A172 (cell line): Measurements from ENCODE around the gene P2RY8. TPM values are rescaled to one million over a fixed set of nuclear protein-coding genes. Genes with fewer than 3 reads are reported as not detected.
"Not testable (repeated sequence)": the region's sequence is repeated elsewhere in the genome, so short reads cannot be mapped to it uniquely, and the experiment has no call there.

Source experiments
- DNase-seq: peaks from one replicate; pipeline ENCODE4 v3.0.0-alpha.2; 2015; ENCODE audit warnings: low spot score
- total RNA-seq: library from RNA; depleted of rRNA; stranded (reverse); fragments of >200 nt; shearing (Covaris generic); gene quantifications from 2 replicates; pipeline ENCODE4 v1.2.3, GENCODE V29; 2014

The P2RY8 gene
- total RNA-seq, 1 experiment from 2014 or later: not detected

DNA sequence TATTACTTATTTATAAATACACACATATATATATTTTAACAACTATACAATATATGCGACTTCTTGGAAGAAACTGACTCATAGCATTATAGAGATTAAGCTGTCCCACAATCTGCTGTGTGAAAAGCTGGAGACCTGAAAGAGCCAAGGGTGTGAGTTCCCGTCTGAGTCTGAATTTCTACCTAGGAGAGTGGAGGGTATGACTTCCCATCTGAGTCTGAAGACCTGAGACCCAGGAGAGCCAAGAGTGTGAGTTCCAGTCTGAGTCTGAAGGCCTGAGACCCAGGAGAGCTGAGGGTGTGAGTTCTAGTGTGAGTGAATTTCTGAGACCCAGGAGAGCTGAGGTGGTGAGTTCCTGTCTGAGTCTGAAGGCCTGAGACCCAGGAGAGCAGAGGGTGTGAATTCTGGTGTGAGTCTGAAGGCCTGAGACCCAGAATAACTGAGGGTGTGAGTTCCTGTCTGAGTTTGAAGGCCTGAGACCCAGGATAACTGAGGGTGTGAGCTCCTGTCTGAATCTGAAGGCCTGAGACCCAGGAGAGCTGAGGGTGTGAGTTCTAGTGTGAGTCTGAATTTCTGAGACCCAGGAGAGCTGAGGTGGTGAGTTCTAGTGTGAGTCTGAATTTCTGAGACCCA, 8.9 kb upstream of the P2RY8 start:
- DNase-seq: no peak

DNA sequence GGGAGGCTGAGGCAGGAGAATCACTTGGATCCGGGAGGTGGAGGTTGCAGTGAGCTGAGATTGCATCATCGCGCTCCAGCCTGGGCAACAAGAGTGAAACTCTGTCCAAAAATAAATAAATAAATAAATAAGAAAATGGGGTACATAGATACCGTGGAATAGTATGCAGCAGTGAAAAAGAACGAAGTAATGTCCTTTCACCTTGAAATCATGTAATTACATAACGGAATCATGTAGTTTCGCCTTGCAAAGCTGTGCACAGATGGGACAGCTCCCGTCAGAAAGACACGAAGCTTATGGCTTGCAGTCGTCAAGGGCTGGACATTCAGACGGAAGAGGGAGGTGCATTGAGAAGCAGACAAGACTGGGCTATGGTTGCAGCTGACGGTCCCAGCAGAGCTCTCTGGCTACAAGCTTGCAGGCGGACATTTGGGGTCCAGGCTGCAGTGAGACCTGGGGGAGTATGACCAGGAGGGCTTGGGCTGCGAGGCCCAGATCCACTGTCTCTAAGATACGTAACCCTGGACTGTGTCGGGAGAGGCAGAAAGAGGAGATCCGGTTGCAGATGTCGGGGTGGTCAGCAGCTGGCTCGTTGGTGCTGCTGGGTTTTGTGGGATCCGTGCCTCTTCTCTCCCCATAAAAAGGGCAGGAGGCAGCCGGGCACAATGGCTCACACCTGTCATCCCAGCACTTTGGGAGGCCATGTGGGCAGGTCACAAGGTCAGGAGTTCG, 6.2 kb upstream of the P2RY8 start:
- no peak for DNase-seq

DNA sequence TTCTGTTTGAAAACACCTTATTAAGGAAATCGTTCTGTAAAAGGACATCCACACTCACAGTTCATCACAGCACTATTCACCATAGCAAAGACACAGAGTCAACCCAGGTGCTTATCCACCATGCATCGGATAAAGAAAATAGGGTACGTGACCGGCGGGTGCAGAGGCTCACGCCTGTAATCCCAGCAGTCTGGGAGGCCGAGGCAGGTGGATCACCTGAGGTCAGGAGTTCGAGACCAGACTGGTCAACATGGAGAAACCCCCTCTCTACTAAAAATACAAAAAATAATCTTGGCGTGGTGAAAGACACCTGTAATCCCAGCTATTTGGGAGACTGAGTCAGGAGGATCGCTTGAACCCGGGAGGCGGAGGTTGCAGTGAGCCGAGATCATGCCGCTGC, 2.2 kb upstream of the P2RY8 start:
- not testable (repeated sequence) for DNase-seq

DNA sequence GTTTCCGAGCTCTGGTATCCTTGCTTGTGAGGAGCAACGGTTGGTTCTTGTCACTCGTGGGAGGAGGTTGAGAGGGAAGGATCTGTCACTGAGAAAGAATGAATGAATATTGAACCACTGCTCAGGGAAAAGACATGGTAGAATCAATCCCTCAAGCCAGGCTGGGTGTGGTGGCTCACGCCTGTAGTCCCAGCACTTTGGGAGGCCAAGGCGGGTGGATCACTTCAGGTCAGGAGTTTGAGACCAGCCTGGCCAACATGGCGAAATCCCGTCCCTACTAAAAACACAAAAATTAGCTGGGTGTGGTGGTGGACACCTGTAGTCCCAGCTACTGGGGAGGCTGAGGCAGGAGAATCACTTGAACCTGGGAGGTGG, 718 bp upstream of the P2RY8 start:
- not testable (repeated sequence) for DNase-seq

DNA sequence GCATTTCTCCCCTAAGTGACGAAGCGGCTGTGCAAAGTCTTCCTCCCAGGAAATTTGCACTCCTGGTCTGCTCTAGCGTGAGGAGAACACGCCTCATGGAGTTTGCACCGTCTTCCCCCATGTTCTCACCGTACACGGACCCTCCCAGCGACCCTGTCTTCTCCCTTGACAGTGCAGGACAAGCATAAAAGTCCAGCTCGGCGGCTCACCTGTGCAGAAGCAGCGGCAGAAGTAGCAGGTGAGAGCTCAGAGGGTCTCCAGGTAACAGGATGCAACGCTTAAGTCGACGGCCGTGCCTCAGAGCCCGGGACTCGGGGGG, 314 bp downstream of the P2RY8 start:
- DNase-seq: no peak

DNA sequence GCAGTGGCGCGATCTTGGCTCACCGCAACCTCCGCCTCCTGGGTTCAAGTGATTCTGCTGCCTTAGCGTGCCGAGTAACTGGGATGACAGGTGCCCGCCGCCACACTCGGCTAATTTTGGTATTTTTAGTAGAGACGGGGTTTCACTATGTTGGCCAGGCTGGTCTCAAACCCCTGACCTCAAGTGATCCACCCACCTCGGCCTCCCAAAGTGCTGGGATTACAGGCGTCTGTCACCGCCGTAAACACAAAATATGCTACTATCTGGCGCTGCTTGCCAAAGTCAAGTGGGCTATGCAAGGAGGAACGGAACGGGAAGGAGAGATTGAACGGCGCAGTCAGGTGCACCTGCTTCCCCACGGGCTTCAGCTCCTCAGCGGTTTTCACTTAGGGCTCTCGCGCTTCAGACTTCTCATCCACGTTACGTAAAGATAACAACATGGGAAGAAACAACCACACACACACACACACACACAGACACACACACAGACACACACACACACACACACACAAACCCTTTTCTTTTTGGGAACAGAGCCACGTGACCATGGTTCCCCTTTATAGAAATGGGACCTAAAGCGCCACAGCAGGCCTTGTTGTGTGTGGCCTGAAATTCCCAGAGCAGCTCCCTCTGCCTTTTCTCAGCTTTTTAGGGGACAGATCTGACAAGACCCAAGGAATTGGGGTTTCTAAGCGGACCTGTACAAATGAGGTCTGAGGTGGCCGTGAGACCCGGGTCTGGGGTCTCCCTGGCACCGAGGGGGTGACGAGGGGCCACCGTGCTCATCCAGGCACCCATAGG, 1.5 kb downstream of the P2RY8 start:
- no peak for DNase-seq

DNA sequence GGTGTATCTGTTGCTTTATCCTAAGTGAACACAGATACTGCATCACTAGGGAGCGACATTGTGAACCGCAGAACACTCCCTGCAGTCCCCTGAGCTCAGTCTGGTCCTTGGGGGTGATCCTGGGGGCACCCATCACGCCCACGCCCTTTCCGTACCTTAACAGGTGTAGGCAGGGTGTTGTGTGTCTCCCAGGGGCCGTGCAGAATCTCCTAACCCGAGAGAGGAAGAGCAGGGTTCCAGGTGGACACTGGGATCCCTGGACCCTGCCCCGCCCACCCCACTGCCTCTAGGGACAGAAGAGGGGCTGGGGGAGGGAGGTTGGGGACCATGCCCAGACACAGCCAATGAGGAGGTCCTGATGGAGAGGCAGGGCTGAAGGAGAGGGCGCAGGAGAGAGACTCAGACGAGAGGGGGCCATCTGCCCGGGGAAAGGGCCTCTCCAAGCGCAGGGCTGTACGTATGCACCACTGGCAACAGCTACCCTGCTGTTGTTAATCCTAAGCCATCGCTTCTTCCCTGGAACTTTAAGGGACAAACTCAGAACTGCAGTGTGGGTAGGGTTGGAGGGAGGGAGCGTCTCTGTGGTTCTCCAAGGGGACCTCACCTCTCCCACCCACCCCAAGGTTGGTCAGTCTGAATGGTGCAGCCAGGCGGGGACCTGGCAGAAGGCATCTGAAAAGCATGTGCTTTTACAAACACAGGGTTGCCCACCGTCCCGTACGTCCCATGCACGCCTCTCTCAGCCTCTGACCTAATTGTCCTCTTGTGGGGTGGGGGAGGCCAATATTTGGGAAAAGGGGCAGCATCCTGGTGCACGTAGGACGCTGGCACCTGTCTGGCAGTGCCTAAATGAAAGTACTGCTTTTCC, 2.5 kb downstream of the P2RY8 start:
- no peak for DNase-seq

DNA sequence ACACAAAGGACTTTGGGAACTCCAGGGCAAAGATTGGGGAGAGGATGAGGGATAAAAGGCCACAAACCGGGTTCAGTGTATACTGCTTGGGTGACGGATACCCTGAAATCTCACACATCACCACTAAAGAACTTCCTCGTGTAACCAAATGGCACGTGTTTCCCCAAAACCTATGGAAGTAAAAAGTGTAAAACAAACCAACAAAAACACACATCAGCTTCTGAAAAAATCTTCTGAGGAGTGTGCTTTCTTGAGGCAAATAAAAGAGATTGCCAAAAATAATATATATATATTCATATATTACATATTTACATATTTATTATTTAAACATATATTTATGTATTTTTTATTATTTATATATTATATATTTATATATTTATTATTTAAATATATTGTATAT, 3.9 kb downstream of the P2RY8 start:
- no peak for DNase-seq

DNA sequence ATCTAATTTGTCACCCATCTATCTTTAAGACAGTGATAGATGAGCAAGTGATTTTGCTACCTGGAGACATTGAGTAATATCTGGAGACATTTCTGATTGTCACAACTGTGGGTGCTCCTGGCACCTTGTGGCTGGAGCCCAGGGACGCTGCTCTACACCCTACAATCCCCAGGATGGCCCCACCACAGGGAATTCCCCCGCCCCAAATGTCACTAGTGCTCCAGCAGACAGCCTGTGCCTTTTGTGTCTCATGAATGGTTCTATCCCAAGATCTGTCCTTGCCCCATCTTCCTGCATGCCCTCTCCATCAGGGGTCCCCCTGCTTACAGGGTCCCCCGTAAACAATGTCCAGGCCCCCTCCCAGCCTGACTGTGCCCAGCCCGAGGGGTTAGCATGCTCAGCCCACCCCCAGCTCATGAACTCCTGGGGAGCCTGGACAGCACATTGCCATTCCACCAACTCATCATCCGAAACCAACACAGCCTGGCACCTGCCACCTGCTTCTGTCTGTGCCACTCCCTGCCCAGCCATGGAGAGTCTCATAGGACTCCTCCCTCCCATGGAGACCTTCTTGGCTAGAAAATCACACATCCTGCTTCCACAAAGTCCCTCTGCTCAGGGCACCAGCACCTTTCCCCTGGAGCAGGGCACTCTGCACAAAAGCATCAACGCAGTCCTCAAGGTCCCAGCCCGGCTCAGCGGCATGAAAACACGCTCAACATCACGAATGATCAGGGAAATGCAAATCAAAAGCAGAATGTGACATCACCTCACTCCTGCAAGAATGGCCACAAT, 5.7 kb downstream of the P2RY8 start:
- no peak for DNase-seq

DNA sequence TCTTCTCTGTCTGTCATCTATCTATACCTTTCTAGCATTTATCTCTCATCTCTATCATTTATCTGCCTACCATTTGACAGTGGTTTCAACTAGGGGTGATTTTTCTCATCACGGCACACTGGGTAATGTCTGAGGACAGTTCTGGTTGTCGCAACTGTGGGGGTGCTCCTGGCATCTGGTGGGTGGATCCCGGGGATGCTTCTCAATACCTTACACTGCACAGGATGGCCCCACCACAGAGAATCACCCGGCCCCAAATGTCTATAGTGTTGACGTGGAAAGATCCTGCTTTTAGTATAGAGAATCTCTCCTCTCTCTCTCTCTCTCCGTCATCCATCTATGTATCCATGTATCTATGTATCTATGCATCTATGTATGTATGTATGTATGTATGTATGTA, 7.2 kb downstream of the P2RY8 start:
- DNase-seq: no peak

DNA sequence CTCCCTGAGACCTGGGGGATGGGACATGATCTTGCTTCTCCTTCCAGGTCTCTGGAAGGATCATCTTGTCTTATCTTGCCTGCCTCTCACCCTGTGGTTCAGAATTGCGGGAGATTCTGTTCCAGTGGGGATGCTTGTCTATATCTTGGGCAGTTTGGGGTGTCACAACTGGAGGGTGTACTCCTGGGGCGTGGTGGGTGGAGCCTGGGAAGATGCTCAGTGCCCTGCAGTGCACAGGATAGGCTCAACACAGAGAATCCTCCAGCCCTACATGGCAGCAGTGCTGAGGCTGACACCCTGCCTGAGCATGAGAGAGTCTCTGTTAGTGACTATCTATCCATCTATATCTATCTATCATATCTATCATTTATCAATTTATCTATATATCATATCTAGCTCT, 7.7 kb downstream of the P2RY8 start:
- no peak for DNase-seq

DNA sequence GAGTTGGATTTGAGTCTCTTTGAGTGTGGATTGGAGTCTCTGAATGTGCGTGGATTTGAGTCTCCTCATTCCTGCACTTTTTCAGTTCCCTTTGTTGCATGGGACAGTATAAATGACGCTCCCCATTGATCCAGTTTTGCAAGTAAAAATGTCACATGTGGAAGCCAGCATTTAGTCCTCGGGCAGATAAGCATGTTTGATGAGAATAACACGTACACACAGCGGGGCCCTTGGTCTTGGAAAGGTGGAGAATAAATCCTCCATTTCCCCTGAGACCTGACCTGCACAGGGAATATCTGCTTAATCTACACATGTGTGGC, 8.1 kb downstream of the P2RY8 start:
- DNase-seq: no peak

DNA sequence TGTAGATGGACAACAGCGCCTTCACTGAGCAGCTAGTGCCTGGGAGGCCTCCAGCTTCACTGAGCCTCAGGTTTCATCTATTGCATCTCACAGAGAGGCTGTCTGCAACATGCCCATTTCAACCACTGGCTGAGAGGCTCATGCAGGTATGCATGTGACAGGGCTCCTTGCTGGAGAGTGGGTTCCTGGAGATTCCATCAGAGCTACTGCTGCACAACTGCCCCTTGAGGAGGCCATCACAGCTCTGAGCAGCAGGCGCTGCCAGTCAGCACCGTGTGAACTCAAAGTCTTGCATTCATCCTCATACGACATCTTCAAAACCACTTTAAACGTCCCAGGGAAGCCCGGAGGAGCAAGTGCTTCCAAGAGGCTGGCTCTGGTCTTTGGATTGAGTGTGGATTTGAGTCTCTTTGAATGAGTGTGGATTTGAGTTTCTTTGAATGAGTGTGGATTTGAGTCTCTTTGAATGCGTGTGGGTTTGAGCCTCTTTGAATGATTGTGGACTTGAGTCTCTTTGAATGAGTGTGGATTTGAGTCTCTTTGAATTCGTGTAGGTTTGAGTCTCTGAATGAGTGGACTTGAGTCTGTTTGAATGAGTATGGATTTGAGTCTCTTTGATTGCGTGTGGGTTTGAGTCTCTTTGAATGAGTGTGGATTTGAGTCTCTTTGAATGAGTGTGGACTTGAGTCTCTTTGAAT, 8.7 kb downstream of the P2RY8 start:
- DNase-seq: no peak

DNA sequence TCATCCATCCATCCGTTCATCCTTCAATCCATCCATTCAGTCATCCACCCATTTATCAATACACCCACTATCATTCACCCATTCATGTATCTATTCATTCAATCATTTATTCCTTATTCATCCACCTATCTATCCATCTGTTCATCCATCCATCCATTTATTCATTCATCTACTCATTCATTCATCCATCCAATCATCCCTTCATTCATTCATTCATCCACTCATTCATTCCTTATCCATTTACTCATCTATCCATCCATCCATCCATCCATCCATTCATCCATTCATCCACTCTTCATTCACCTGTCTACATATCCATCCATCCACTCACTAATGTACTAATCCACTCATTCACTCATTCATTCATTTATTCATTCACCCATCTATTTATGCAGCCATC, 9.5 kb downstream of the P2RY8 start:
- no peak for DNase-seq

DNA sequence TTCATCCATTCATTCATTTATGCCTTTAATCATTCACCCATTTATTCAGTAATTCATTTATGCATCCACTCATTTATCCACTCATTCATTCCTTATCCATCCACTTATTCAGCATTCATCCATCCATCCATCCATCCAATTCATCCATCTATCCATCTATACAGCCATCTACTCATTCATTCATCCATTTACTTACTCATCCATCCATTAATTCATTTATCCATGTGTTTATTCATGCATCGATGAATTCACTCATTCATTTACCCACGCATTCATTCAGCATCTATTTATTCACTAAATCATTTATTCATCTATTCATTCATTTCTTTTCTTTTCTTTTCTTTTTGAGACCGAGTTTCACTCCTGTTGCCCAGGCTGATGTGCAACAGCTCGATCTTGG, 10.4 kb downstream of the P2RY8 start:
- DNase-seq: no peak

DNA sequence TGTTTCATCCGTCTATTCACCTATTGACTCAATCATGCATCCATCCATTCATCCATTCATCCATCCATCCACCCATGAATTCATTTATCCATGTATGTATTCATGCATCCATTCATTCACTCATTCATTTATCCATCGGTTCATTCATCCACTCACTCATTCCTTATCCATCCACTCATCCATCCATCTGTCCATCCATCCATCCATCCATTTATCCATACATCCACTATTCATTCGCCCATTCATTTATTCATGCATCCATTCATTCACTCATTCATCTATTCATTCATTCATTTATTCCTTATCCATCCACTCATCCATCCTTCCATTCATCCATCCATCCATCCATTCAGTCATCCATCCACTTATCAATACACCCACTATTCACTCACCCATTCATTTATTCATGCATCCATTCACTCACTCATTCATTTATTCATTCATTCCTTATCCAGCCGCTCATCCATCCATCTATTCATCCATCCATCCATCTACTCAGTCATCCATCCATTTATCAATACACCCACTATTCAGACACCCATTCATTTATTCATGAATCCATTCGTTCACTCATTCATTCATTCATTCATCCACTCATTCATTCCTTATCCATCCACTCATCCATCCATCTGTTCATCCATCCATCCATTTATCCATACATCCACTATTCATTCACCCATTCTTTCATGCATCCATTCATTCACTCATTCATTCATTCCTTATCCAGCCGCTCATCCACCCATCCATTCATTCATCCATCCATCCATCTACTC, 11.2 kb downstream of the P2RY8 start:
- DNase-seq: no peak

DNA sequence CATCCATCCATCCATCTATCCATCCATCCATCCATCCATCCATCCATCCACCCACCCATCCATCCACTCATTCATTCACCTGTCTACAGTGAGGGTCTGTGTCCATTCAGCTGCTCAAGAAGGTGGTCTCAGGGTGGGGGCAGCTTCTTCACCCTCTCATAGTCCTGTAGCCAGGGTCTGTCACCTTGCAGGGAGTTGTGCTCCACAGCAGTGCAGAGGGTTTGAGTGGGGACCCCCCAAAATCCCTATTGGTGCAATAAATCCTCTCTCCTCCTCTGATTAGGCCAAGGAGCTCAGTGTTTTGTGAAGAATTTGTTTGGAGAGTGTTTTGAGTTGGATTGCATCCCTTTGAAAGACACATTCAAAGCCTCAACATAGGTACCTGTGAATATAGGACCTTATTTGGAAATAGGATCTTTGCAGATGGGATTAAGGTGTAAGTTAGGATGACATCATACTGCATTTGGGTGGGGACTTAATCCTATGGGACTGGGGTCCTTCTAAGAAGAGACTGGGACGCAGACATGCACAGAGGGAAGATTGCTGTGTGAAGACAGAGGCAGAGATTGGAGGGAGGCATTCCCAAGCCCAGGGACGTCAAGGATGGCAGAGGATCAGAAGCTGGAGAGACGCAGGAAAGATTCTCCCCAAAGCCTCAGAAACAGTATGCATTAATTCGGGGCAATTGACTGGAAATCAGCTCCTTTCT, 12.0 kb downstream of the P2RY8 start:
- DNase-seq: no peak

DNA sequence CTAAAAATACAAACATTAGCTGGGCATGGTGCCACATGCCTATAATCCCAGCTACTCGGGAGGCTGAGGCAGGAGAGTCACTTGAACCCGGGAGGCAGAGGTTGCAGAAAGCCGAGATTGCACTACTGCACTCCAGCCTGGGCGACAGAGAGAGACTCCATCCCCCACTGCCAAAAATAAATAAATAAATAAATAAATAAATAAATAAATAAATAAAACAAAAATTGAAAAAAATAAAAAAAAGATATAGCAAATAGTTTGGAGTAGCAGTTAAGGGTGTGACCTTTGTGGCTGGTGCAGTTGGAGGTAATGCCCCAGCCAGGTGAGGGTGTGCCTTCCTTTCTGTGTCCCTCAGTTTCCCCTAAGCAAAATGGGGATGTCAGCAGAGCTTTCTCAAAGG, 14.1 kb downstream of the P2RY8 start:
- not testable (repeated sequence) for DNase-seq

DNA sequence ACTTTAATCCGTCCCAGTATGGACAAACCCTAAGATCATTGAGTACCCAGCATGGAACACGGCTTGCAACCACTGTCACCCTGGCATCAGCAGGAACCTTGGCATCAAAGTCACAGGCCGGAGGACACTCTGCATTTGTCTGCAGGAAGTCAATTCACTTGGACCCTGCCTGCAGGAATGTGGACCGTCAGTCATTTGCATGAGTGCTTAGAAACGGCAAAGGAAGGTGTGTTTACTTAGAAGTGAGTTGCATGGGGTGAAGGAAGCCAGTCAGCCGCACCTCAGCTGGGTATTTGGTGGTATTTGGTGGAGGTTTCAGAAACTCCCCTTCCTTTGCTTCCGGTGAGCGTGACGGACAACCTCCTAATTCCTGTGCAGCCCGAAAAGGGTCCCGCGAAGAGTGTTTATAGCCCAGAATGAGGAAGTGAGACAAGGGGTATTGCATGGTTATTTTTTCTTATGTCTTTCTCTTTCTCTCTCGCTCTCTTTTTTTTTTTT, 15.5 kb downstream of the P2RY8 start:
- no peak for DNase-seq
